Ishikawa (cell line): ENCODE data around the gene ENPP5.

Source experiments
- EP300 ChIP-seq: IDR thresholded peaks from 2 replicates; pipeline ENCODE4 v1.6.1; 2012; ENCODE audit warnings: borderline replicate concordance
- FOXM1 ChIP-seq: IDR thresholded peaks from 2 replicates; pipeline ENCODE4 v1.6.1; 2012; ENCODE audit warnings: low read depth, borderline replicate concordance
- YY1 ChIP-seq: IDR thresholded peaks from 2 replicates; pipeline ENCODE4 v1.6.1; 2012; ENCODE audit warnings: low read depth
- TF ChIP-seq, protein P1 (sequence below): IDR thresholded peaks from 2 replicates; pipeline ENCODE4 v1.6.1; 2012; ENCODE audit warnings: low read depth, mild to moderate bottlenecking
- TF ChIP-seq, protein P2 (sequence below): IDR thresholded peaks from 2 replicates; pipeline ENCODE4 v1.6.1; 2012

DNA sequence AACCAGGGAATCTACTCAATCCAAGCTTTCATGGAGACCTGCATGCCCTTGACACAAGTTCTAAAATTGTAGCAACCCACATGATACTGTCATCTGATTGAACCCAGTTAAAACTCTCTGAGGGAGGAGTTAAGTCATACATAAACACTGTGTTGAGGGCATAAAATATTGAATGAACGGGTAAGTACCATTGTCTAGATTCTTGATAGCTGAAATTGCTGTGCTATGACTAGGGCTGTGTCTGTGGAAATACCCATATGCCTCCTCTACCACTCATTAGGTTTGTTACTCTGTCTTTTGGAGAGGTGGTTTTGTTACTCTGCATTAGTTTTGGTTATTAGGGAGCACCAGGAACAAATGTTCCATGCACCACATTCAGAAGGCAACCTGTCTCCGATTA, 33.4 kb downstream of the ENPP5 start:
- TF ChIP-seq, protein P1, sequence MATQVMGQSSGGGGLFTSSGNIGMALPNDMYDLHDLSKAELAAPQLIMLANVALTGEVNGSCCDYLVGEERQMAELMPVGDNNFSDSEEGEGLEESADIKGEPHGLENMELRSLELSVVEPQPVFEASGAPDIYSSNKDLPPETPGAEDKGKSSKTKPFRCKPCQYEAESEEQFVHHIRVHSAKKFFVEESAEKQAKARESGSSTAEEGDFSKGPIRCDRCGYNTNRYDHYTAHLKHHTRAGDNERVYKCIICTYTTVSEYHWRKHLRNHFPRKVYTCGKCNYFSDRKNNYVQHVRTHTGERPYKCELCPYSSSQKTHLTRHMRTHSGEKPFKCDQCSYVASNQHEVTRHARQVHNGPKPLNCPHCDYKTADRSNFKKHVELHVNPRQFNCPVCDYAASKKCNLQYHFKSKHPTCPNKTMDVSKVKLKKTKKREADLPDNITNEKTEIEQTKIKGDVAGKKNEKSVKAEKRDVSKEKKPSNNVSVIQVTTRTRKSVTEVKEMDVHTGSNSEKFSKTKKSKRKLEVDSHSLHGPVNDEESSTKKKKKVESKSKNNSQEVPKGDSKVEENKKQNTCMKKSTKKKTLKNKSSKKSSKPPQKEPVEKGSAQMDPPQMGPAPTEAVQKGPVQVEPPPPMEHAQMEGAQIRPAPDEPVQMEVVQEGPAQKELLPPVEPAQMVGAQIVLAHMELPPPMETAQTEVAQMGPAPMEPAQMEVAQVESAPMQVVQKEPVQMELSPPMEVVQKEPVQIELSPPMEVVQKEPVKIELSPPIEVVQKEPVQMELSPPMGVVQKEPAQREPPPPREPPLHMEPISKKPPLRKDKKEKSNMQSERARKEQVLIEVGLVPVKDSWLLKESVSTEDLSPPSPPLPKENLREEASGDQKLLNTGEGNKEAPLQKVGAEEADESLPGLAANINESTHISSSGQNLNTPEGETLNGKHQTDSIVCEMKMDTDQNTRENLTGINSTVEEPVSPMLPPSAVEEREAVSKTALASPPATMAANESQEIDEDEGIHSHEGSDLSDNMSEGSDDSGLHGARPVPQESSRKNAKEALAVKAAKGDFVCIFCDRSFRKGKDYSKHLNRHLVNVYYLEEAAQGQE = no peak
- TF ChIP-seq FOXM1 = no peak
- no peak for TF ChIP-seq EP300
- TF ChIP-seq, protein P2, sequence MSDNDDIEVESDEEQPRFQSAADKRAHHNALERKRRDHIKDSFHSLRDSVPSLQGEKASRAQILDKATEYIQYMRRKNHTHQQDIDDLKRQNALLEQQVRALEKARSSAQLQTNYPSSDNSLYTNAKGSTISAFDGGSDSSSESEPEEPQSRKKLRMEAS = no peak
- TF ChIP-seq YY1 = no peak
